Neural crest cell (in vitro differentiated cells): Measurements from ENCODE around the gene LY9. TPM values are rescaled to one million over a fixed set of nuclear protein-coding genes. Genes with fewer than 3 reads are reported as not detected.

Experiments
- DNase-seq: peaks from one replicate; pipeline ENCODE4 v3.0.0; 2021; ENCODE audit warnings: low read depth, mixed read lengths, low spot score
- H3K27ac Mint-ChIP-seq: one replicate; pipeline ENCODE4 v1.8.0; 2021; ENCODE audit warnings: mild to moderate bottlenecking, mixed read lengths; ENCODE audit not compliant: unreplicated experiment
- H3K27me3 Mint-ChIP-seq: 2 replicates; pipeline ENCODE4 v1.8.0; 2021; ENCODE audit warnings: low read depth, mild to moderate bottlenecking, mixed read lengths
- H3K36me3 Mint-ChIP-seq: 2 replicates; pipeline ENCODE4 v1.8.0; 2021; ENCODE audit warnings: low read depth, mild to moderate bottlenecking, mixed read lengths
- H3K4me1 Mint-ChIP-seq: 2 replicates; pipeline ENCODE4 v1.8.0; 2021; ENCODE audit warnings: mixed read lengths
- H3K4me3 Mint-ChIP-seq: one replicate; pipeline ENCODE4 v1.8.0; 2021; ENCODE audit warnings: mild to moderate bottlenecking, mixed read lengths
- H3K9me3 Mint-ChIP-seq: 2 replicates; pipeline ENCODE4 v1.8.0; 2021; ENCODE audit warnings: mixed read lengths
- CTCF ChIP-seq: fragments of 200-600 bp; sonication (generic); conservative IDR thresholded peaks from 2 replicates; pipeline ENCODE4 v1.5.0; 2021; ENCODE audit warnings: antibody characterized with exemption, mild to moderate bottlenecking
- long read RNA-seq: library from polyadenylated mRNA; unstranded; transcript quantifications from one replicate; pipeline ENCODE4 v2.0.0, GENCODE V29; 2020
- total RNA-seq: library from RNA; stranded (reverse); gene quantifications from 2 replicates; pipeline ENCODE4 v1.2.1, GENCODE V29; 2021

The LY9 gene
- not detected in 2 replicates for total RNA-seq
- long read RNA-seq: 0 reads

GRCh38 chr1:160795951-160796383, at the start of gene LY9:
LY9 (plus strand) TSS chr1:160796174; CDS start chr1:160796188, 14 bp downstream.
- no peak for DNase-seq
- no peaks in the 10 kb centered on the region for H3K27me3 Mint-ChIP-seq
- no peak within 1 kb of the TSS for H3K27ac Mint-ChIP-seq
- TF ChIP-seq CTCF: no peak
- H3K36me3 Mint-ChIP-seq: no peaks in the 10 kb centered on the region
- no peak within 1 kb of the TSS for H3K4me3 Mint-ChIP-seq
- H3K4me1 Mint-ChIP-seq: no peaks in the 10 kb centered on the region
- no peaks in the 10 kb centered on the region for H3K9me3 Mint-ChIP-seq

- Mint-ChIP-seq H3K27me3 (peaks cover 26% of the 10 kb centered on the region), H3K4me1 (peaks cover 6% of the 10 kb centered on the region), H3K27ac (no peak overlapping the region), H3K9me3 (no peaks in the 10 kb centered on the region), H3K36me3 (no peaks in the 10 kb centered on the region), H3K4me3 (no peak overlapping the region)
- DNase-seq: no peak
- TF ChIP-seq CTCF: no peak
Measured at GRCh38 chr1:160746836-160747500, 49.0 kb upstream of the LY9 start.

- no peak for DNase-seq
- Mint-ChIP-seq H3K27me3 (peaks cover 33% of the 10 kb centered on the region), H3K36me3 (no peaks in the 10 kb centered on the region), H3K27ac (no peak overlapping the region), H3K4me1 (peaks cover 6% of the 10 kb centered on the region), H3K9me3 (no peaks in the 10 kb centered on the region), H3K4me3 (no peak overlapping the region)
- TF ChIP-seq CTCF: no peak
Measured at GRCh38 chr1:160747717-160748116, 48.3 kb upstream of the LY9 start.

GRCh38 chr1:160748181-160748877, 47.6 kb upstream of the LY9 start:
- DNase-seq: no peak
- H3K9me3 Mint-ChIP-seq: no peaks in the 10 kb centered on the region
- no peak overlapping the region for H3K4me3 Mint-ChIP-seq
- no peaks in the 10 kb centered on the region for H3K36me3 Mint-ChIP-seq
- peak; percentile 23 for TF ChIP-seq CTCF
- peaks cover 6% of the 10 kb centered on the region for H3K4me1 Mint-ChIP-seq
- H3K27ac Mint-ChIP-seq: no peak overlapping the region
- H3K27me3 Mint-ChIP-seq: peaks cover 39% of the 10 kb centered on the region

- Mint-ChIP-seq H3K4me3 (no peak overlapping the region), H3K9me3 (no peaks in the 10 kb centered on the region), H3K27ac (no peak overlapping the region), H3K4me1 (peaks cover 6% of the 10 kb centered on the region), H3K27me3 (peaks cover 41% of the 10 kb centered on the region), H3K36me3 (no peaks in the 10 kb centered on the region)
- TF ChIP-seq CTCF: no peak
- DNase-seq: no peak
Measured at GRCh38 chr1:160748878-160749269, 47.1 kb upstream of the LY9 start.
